ENCODE results near the gene TRAP1. TPM values are rescaled to one million over a fixed set of nuclear protein-coding genes. Genes with fewer than 3 reads are reported as not detected.

TRAP1 gene
- total RNA-seq, 1 experiment from 2014 or later = 416 TPM

DNA sequence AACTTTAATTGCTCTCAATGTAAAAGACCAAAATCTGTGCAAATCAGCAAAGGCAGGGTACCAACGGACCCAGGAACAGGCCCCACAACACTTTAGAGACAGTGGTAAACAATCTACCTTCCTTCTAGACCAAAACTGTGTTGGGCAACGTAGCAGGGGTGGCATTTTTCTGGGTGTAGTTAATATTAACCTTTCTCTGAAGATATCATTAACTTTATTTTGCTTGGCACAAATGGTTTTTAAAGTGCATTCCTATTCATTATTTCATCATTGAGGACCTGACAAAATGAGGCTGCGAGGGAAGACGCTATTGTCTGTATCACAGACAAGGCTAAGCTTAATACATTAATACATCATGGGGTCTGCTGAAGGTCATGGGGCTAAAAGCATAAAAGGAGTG lies 37.9 kb upstream of the TRAP1 start:
- no peak overlapping the region for H3K27ac ChIP-seq (ENCODE audit: low read depth, low read length)
- DNase-seq (ENCODE audit: low read depth, low spot score) (no peak), ATAC-seq (no peak)
- H3K36me3 ChIP-seq (ENCODE audit: control insufficient read depth in 1 of 2, insufficient read depth in 2 of 2, low read length in 2 of 2) = peaks cover 13 to 21% of the 10 kb centered on the region in 2 experiments
- TF ChIP-seq JUND (IDR thresholded peaks at IDR 0.05) (no peak), ATF3 (IDR thresholded peaks at IDR 0.05) (no peak), REST (IDR thresholded peaks at IDR 0.05; ENCODE audit: low read depth) (no peak), YY1 (IDR thresholded peaks at IDR 0.05; ENCODE audit: extremely low read depth, insufficient replicate concordance, low read depth, low read length) (no peak), SRF (IDR thresholded peaks at IDR 0.05; ENCODE audit: low read depth) (no peak), CEBPB (IDR thresholded peaks at IDR 0.05; ENCODE audit: low read depth) (no peak), SP1 (IDR thresholded peaks at IDR 0.05; ENCODE audit: low read depth) (no peak), POLR2AphosphoS5 (IDR thresholded peaks at IDR 0.05; ENCODE audit: low read depth, low read length) (no peak), ELF1 (IDR thresholded peaks at IDR 0.05; ENCODE audit: borderline replicate concordance, low read depth) (no peak), RAD21 (IDR thresholded peaks at IDR 0.05; ENCODE audit: low read depth) (no peak), FOSL1 (IDR thresholded peaks at IDR 0.05; ENCODE audit: low read depth) (no peak), CBX3 (IDR thresholded peaks at IDR 0.05; ENCODE audit: low read depth) (no peak), TCF7L2 (IDR thresholded peaks at IDR 0.05; ENCODE audit: borderline replicate concordance, extremely low read depth, insufficient read depth, insufficient read length) (no peak), ZNF274 (IDR thresholded peaks at IDR 0.05; ENCODE audit: low read depth, low read length) (no peak), POLR2A (IDR thresholded peaks at IDR 0.05; ENCODE audit: borderline replicate concordance, extremely low read depth, insufficient read depth, insufficient read length) (no peak), SIN3A (IDR thresholded peaks at IDR 0.05; ENCODE audit: low read depth) (no peak)
- TF ChIP-seq, protein P1, sequence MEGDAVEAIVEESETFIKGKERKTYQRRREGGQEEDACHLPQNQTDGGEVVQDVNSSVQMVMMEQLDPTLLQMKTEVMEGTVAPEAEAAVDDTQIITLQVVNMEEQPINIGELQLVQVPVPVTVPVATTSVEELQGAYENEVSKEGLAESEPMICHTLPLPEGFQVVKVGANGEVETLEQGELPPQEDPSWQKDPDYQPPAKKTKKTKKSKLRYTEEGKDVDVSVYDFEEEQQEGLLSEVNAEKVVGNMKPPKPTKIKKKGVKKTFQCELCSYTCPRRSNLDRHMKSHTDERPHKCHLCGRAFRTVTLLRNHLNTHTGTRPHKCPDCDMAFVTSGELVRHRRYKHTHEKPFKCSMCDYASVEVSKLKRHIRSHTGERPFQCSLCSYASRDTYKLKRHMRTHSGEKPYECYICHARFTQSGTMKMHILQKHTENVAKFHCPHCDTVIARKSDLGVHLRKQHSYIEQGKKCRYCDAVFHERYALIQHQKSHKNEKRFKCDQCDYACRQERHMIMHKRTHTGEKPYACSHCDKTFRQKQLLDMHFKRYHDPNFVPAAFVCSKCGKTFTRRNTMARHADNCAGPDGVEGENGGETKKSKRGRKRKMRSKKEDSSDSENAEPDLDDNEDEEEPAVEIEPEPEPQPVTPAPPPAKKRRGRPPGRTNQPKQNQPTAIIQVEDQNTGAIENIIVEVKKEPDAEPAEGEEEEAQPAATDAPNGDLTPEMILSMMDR (IDR thresholded peaks at IDR 0.05 in 2 of 3, conservative IDR thresholded peaks at IDR 0.05 in 1 of 3; ENCODE audit: borderline replicate concordance in 1 of 3, insufficient read depth in 1 of 3, low read depth in 2 of 3, low read length in 2 of 3) = no peak
- TF ChIP-seq, protein P2, sequence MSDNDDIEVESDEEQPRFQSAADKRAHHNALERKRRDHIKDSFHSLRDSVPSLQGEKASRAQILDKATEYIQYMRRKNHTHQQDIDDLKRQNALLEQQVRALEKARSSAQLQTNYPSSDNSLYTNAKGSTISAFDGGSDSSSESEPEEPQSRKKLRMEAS (IDR thresholded peaks at IDR 0.05) = no peak
- ChIA-PET POLR2A (no interaction called here), RAD21 (ENCODE audit: low non-redundant PET in 1 of 2, low total read pairs in 2 of 2, uncharacterized antibody in 2 of 2, unreplicated experiment in 2 of 2) (no interaction called here), CTCF (no interaction called here)
- H3K9ac ChIP-seq (ENCODE audit: low read length) = no peak overlapping the region
- no peaks in the 10 kb centered on the region for H3K9me2 ChIP-seq (ENCODE audit: insufficient read depth)
- intact Hi-C loops (cut with micrococcal nuclease) = no loop called here
- H3K27me3 ChIP-seq (ENCODE audit: insufficient read depth, low read length) = no peaks in the 10 kb centered on the region
- H3K4me2 ChIP-seq (ENCODE audit: low read length) = no peak overlapping the region
- no peak overlapping the region for H3K4me3 ChIP-seq (replicated peaks in 1 of 2; ENCODE audit: low read depth in 1 of 2, low read length in 2 of 2)
- no peak overlapping the region for H2AFZ ChIP-seq (ENCODE audit: low read depth, low read length, poor library complexity, severe bottlenecking)
- no peaks in the 10 kb centered on the region for H3K4me1 ChIP-seq (ENCODE audit: control insufficient read depth in 1 of 2, insufficient read depth in 2 of 2, low read length in 2 of 2)
- BruUV-seq (replicated peaks) = no TSS peak
- no peaks in the 10 kb centered on the region for H3K9me3 ChIP-seq (ENCODE audit: control insufficient read depth in 1 of 2, insufficient read depth in 1 of 2, low read depth in 1 of 2, low read length in 2 of 2)
- no peaks in the 10 kb centered on the region; the same call in 1 of the 2 replicates for H3K79me2 ChIP-seq (ENCODE audit: insufficient read depth, low read length)
- no peaks in the 10 kb centered on the region; the same call in 1 of the 2 replicates for H4K20me1 ChIP-seq (ENCODE audit: insufficient read depth)
